Measurements from ENCODE around the gene TMX1. TPM values are rescaled to one million over a fixed set of nuclear protein-coding genes. Genes with fewer than 3 reads are reported as not detected.

TMX1 gene
- total and polyA plus RNA-seq, 4 donors = 8.8 to 26.9 (median 19.5) TPM

GRCh38 chr14:51253880-51254279, 13.8 kb downstream of the TMX1 start:
- Histone ChIP-seq H3K27me3 (ENCODE audit: control insufficient read depth in 1 of 2, insufficient read depth in 2 of 2, low read length in 1 of 2) (no peaks in the 10 kb centered on the region), H3K4me3 (ENCODE audit: low read length in 2 of 2) (no peak overlapping the region), H3K36me3 (ENCODE audit: control insufficient read depth in 1 of 2, insufficient read depth in 2 of 2, low read length in 1 of 2) (peaks cover 0 to 6% of the 10 kb centered on the region in 2 donors), H3K9me3 (ENCODE audit: control insufficient read depth, low read length) (no peaks in the 10 kb centered on the region), H3K4me1 (ENCODE audit: control insufficient read depth in 1 of 2, insufficient read depth in 2 of 2, low read length in 2 of 2) (no peaks in the 10 kb centered on the region), H3K27ac (ENCODE audit: low read depth in 1 of 2, low read length in 2 of 2) (no peak overlapping the region)
- intact Hi-C loops (cut with DNase I) = no loop called here
- no peak for ATAC-seq (ENCODE audit: low FRiP score)
- no peak for DNase-seq

DNA sequence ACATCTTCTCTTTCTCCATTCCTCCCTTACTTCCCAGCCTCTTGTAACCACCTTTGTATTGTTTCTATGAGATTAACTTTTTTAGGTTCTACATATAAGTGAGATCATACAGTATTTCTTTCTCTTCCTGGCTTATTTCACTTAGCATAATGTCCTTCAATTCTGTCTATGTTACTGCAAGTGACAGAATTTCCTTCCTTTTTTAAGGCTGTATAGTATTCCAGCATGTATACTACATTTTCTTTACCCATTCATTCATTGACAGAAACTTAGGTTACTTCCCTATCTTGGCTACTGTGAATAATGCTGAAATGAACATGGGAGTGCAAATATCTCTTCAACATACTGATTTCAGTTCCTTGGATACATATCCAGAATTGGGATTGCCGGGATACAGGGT, 18.2 kb downstream of the TMX1 start:
- Histone ChIP-seq H3K27ac (ENCODE audit: low read depth in 1 of 2, low read length in 2 of 2) (no peak overlapping the region), H3K36me3 (ENCODE audit: control insufficient read depth in 1 of 2, insufficient read depth in 2 of 2, low read length in 1 of 2) (no peaks in the 10 kb centered on the region), H3K4me1 (ENCODE audit: control insufficient read depth in 1 of 2, insufficient read depth in 2 of 2, low read length in 2 of 2) (no peaks in the 10 kb centered on the region), H3K27me3 (ENCODE audit: control insufficient read depth in 1 of 2, insufficient read depth in 2 of 2, low read length in 1 of 2) (no peaks in the 10 kb centered on the region), H3K4me3 (ENCODE audit: low read length in 2 of 2) (no peak overlapping the region), H3K9me3 (ENCODE audit: control insufficient read depth, low read length) (no peaks in the 10 kb centered on the region)
- ATAC-seq (ENCODE audit: low FRiP score) = no peak
- no peak for DNase-seq
- intact Hi-C loops (cut with DNase I) = no loop called here
- 97 to 100% methylated on average over 1 of the region's 1 CpG for WGBS, 2 donors

DNA sequence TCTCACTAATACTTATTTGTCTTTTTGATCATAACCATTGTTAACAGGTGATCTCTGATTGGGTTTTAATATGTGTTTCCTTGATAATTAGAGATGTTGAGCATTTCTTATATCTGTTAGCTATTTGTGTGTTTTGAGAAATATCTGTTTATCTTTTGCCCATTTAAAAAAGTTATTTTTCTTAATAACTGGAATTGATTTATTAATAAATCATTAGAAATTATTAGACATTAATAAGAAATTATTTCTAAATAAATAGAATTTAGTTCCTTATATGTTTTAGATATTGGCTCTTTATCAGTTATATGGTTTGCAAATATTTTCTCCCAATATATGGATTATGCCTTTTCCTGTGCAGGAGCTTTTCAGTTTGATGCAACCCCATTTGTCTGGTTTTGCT, 18.7 kb downstream of the TMX1 start:
- no peak for ATAC-seq (ENCODE audit: low FRiP score)
- Histone ChIP-seq H3K36me3 (ENCODE audit: control insufficient read depth in 1 of 2, insufficient read depth in 2 of 2, low read length in 1 of 2) (no peaks in the 10 kb centered on the region), H3K9me3 (ENCODE audit: control insufficient read depth, low read length) (no peaks in the 10 kb centered on the region), H3K27ac (ENCODE audit: low read depth in 1 of 2, low read length in 2 of 2) (no peak overlapping the region), H3K4me1 (ENCODE audit: control insufficient read depth in 1 of 2, insufficient read depth in 2 of 2, low read length in 2 of 2) (no peaks in the 10 kb centered on the region), H3K4me3 (ENCODE audit: low read length in 2 of 2) (no peak overlapping the region), H3K27me3 (ENCODE audit: control insufficient read depth in 1 of 2, insufficient read depth in 2 of 2, low read length in 1 of 2) (no peaks in the 10 kb centered on the region)
- DNase-seq = no peak
- intact Hi-C loops (cut with DNase I) = no loop called here

DNA sequence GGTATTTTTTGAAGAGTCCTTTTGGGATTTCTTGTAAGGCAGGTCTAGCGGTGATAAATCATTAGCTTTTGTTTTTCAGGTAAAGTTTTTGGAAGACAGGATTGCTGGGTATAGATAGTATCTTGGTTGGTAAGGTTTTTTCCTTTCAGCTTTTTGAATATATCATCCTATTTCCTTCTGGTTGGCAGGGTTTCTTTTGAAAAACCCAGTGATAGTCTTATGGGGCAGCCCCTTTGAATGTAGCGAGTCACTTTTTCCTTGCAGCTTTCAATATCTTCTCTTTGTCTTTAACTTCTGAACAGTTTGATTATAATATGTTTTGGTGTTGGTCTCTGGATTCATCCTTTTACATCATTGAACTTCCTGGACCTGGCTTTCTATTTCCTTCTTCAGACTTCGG, 20.2 kb downstream of the TMX1 start:
- Histone ChIP-seq H3K27me3 (ENCODE audit: control insufficient read depth in 1 of 2, insufficient read depth in 2 of 2, low read length in 1 of 2) (no peaks in the 10 kb centered on the region), H3K36me3 (ENCODE audit: control insufficient read depth in 1 of 2, insufficient read depth in 2 of 2, low read length in 1 of 2) (no peaks in the 10 kb centered on the region), H3K4me1 (ENCODE audit: control insufficient read depth in 1 of 2, insufficient read depth in 2 of 2, low read length in 2 of 2) (no peaks in the 10 kb centered on the region), H3K27ac (ENCODE audit: low read depth in 1 of 2, low read length in 2 of 2) (no peak overlapping the region), H3K9me3 (ENCODE audit: control insufficient read depth, low read length) (no peaks in the 10 kb centered on the region), H3K4me3 (ENCODE audit: low read length in 2 of 2) (no peak overlapping the region)
- intact Hi-C loops (cut with DNase I) = no loop called here
- no peak for ATAC-seq (ENCODE audit: low FRiP score)
- WGBS, 2 donors = 98 to 100% methylated on average over 3 of the region's 3 CpGs
- no peak for DNase-seq

- Histone ChIP-seq H3K27ac (ENCODE audit: low read depth in 1 of 2, low read length in 2 of 2) (no peak overlapping the region), H3K4me1 (ENCODE audit: control insufficient read depth in 1 of 2, insufficient read depth in 2 of 2, low read length in 2 of 2) (no peaks in the 10 kb centered on the region), H3K27me3 (ENCODE audit: control insufficient read depth in 1 of 2, insufficient read depth in 2 of 2, low read length in 1 of 2) (no peaks in the 10 kb centered on the region), H3K36me3 (ENCODE audit: control insufficient read depth in 1 of 2, insufficient read depth in 2 of 2, low read length in 1 of 2) (no peaks in the 10 kb centered on the region), H3K9me3 (ENCODE audit: control insufficient read depth, low read length) (no peaks in the 10 kb centered on the region), H3K4me3 (ENCODE audit: low read length in 2 of 2) (no peak overlapping the region)
- ATAC-seq (ENCODE audit: low FRiP score) = no peak
- DNase-seq = no peak
- WGBS, 2 donors = 92% methylated on average over 2 of the region's 2 CpGs
- intact Hi-C loops (cut with DNase I) = no loop called here
Observed at GRCh38 chr14:51261151-51261550, 21.1 kb downstream of the TMX1 start.

DNA sequence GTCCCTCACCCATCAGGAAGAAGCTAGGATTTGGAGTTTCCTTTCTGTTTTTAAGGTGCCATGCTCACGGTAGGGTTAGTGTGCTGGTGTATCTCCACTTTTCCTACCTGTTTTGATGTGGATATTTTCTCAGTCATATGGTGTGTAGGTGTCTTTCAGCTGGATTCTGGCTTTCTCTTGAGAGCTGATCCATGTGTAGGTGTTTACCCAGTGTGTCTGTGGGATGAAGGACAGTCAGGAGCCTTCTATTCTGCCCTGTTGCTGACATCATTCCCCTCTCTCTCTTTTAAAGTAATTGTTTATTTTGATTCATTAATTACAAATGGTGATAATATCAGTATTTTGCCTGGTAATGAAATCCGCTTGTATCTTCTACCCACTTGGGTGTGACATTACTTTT, 22.8 kb downstream of the TMX1 start:
- H3K27me3 ChIP-seq (ENCODE audit: control insufficient read depth in 1 of 2, insufficient read depth in 2 of 2, low read length in 1 of 2) = no peaks in the 10 kb centered on the region
- peaks cover 0 to 2% of the 10 kb centered on the region in 2 donors for H3K4me1 ChIP-seq (ENCODE audit: control insufficient read depth in 1 of 2, insufficient read depth in 2 of 2, low read length in 2 of 2)
- intact Hi-C loops (cut with DNase I) = no loop called here
- H3K4me3 ChIP-seq (ENCODE audit: low read length in 2 of 2) = no peak overlapping the region
- ATAC-seq (ENCODE audit: low FRiP score) (no peak), DNase-seq (no peak)
- no peaks in the 10 kb centered on the region for H3K36me3 ChIP-seq (ENCODE audit: control insufficient read depth in 1 of 2, insufficient read depth in 2 of 2, low read length in 1 of 2)
- H3K27ac ChIP-seq (ENCODE audit: low read depth in 1 of 2, low read length in 2 of 2) = no peak overlapping the region
- H3K9me3 ChIP-seq (ENCODE audit: control insufficient read depth, low read length) = no peaks in the 10 kb centered on the region
- 81 to 89% methylated on average over 2 of the region's 2 CpGs for WGBS, 2 donors

DNA sequence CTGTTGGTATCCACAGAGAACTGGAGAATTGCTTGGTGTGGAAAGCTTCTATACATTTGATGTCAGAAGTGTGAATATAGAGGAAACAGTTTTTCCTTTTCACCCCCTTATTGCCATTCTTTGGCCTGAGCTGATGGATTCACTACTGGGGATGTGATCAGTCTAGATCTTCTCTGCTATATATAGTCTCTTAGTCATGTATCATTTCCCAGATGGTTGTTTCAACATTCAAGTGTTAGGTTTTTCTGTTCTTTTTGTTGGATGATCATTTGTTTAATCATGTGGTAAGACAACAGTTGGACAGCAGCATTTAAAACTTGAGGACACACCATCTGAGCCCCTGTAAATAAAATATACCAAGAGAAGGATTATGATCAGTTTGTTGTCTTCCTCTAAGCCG, 29.6 kb downstream of the TMX1 start:
- intact Hi-C loops (cut with DNase I) = no loop called here
- no peak for DNase-seq
- no peaks in the 10 kb centered on the region for H3K27me3 ChIP-seq (ENCODE audit: control insufficient read depth in 1 of 2, insufficient read depth in 2 of 2, low read length in 1 of 2)
- no peaks in the 10 kb centered on the region for H3K9me3 ChIP-seq (ENCODE audit: control insufficient read depth, low read length)
- 97 to 100% methylated on average over 1 of the region's 1 CpG for WGBS, 2 donors
- H3K4me3 ChIP-seq (ENCODE audit: low read length in 2 of 2) = no peak overlapping the region
- ATAC-seq (ENCODE audit: low FRiP score) = no peak
- H3K4me1 ChIP-seq (ENCODE audit: control insufficient read depth in 1 of 2, insufficient read depth in 2 of 2, low read length in 2 of 2) = peaks cover 0 to 2% of the 10 kb centered on the region in 2 donors
- H3K27ac ChIP-seq (ENCODE audit: low read depth in 1 of 2, low read length in 2 of 2) = no peak overlapping the region
- no peaks in the 10 kb centered on the region for H3K36me3 ChIP-seq (ENCODE audit: control insufficient read depth in 1 of 2, insufficient read depth in 2 of 2, low read length in 1 of 2)

- Histone ChIP-seq H3K36me3 (ENCODE audit: control insufficient read depth in 1 of 2, insufficient read depth in 2 of 2, low read length in 1 of 2) (no peaks in the 10 kb centered on the region), H3K27me3 (ENCODE audit: control insufficient read depth in 1 of 2, insufficient read depth in 2 of 2, low read length in 1 of 2) (no peaks in the 10 kb centered on the region), H3K4me3 (ENCODE audit: low read length in 2 of 2) (no peak overlapping the region), H3K9me3 (ENCODE audit: control insufficient read depth, low read length) (no peaks in the 10 kb centered on the region), H3K27ac (ENCODE audit: low read depth in 1 of 2, low read length in 2 of 2) (no peak overlapping the region), H3K4me1 (ENCODE audit: control insufficient read depth in 1 of 2, insufficient read depth in 2 of 2, low read length in 2 of 2) (no peaks in the 10 kb centered on the region)
- 96 to 99% methylated on average over 1 of the region's 1 CpG for WGBS, 2 donors
- intact Hi-C loops (cut with DNase I) = no loop called here
- DNase-seq (no peak), ATAC-seq (ENCODE audit: low FRiP score) (no peak)
Observed at GRCh38 chr14:51276605-51277004, 36.6 kb downstream of the TMX1 start.

DNA sequence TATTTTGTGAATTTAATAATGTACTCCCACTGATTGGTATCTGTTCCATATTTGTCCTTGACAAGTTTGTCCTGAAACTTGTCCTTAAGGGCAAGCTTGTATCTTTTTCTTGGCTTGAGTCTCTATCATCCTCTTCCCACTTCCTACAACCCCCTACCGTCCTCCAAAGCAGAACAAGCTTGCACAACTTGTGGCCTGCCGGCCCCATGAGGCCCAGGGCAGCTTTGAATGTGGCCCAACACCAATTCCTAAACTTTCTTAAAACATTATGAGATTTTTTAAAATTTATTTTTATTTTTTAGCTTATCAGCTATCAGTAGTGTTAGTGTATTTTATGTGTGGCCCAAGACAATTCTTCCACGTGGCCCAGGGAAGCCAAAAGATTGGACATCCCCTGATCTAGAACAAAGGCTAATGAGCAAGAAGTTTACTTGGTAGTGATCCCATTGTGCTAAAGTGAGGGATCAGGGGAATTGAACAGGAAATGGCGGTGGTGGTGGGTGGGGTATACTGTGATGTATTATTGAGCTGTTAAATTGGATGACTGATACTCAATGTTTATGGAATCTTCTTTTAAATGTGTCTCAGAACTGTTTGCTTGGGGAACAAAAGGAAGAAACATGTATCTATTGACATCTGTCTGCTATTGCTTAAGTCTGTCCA, 37.8 kb downstream of the TMX1 start:
- Histone ChIP-seq H3K4me3 (ENCODE audit: low read length in 2 of 2) (no peak overlapping the region), H3K27me3 (ENCODE audit: control insufficient read depth in 1 of 2, insufficient read depth in 2 of 2, low read length in 1 of 2) (no peaks in the 10 kb centered on the region), H3K4me1 (ENCODE audit: control insufficient read depth in 1 of 2, insufficient read depth in 2 of 2, low read length in 2 of 2) (no peaks in the 10 kb centered on the region), H3K9me3 (ENCODE audit: control insufficient read depth, low read length) (no peaks in the 10 kb centered on the region), H3K36me3 (ENCODE audit: control insufficient read depth in 1 of 2, insufficient read depth in 2 of 2, low read length in 1 of 2) (no peaks in the 10 kb centered on the region), H3K27ac (ENCODE audit: low read depth in 1 of 2, low read length in 2 of 2) (no peak overlapping the region)
- no peak for ATAC-seq (ENCODE audit: low FRiP score)
- intact Hi-C loops (cut with DNase I) = no loop called here
- DNase-seq = no peak
- WGBS, 2 donors = 83 to 86% methylated on average over 4 of the region's 4 CpGs

Measured in aorta (tissue), 5 donors.